Loucy (cell line): Measurements from ENCODE around the gene BSN.

ENCODE experiments used
- H2AFZ ChIP-seq: fragments of 200-600 bp; sonication (generic); 2 replicates; pipeline ENCODE4 v1.6.0; 2016; ENCODE audit warnings: antibody characterized with exemption, mild to moderate bottlenecking, low read length, moderate library complexity
- H3F3A ChIP-seq: fragments of 200-600 bp; 2 replicates; pipeline ENCODE4 v1.6.0; 2016; ENCODE audit warnings: antibody characterized with exemption, low read depth, mild to moderate bottlenecking
- H3K27me3 ChIP-seq: fragments of 200-600 bp; sonication (generic); 2 replicates; pipeline ENCODE4 v1.6.1; 2014; ENCODE audit warnings: low read length, mild to moderate bottlenecking; ENCODE audit not compliant: insufficient read depth, poor library complexity, severe bottlenecking
- H3K36me3 ChIP-seq: fragments of 200-600 bp; sonication (generic); 2 replicates; pipeline ENCODE4 v1.6.1; 2016; ENCODE audit warnings: low read length; ENCODE audit not compliant: insufficient read depth
- H3K4me1 ChIP-seq: fragments of 200-600 bp; sonication (generic); 2 replicates; pipeline ENCODE4 v1.5.1; 2014; ENCODE audit warnings: low read length, mild to moderate bottlenecking; ENCODE audit not compliant: insufficient read depth, poor library complexity, severe bottlenecking
- H3K4me2 ChIP-seq: fragments of 200-600 bp; sonication (generic); 2 replicates; pipeline ENCODE4 v1.6.0; 2014; ENCODE audit warnings: antibody characterized with exemption, low read length, low read depth, mild to moderate bottlenecking; ENCODE audit not compliant: poor library complexity, severe bottlenecking
- H3K4me3 ChIP-seq: fragments of 200-600 bp; sonication (generic); 2 replicates; pipeline ENCODE4 v1.5.1; 2014; ENCODE audit warnings: low read length, mild to moderate bottlenecking, mixed read lengths; ENCODE audit not compliant: poor library complexity, severe bottlenecking
- H3K79me2 ChIP-seq: fragments of 200-600 bp; sonication (generic); 2 replicates; pipeline ENCODE4 v1.6.1; 2014; ENCODE audit warnings: low read length; ENCODE audit not compliant: insufficient read depth
- H3K9ac ChIP-seq: fragments of 200-600 bp; sonication (generic); 2 replicates; pipeline ENCODE4 v1.6.0; 2014; ENCODE audit warnings: mild to moderate bottlenecking, low read depth, low read length, moderate library complexity; ENCODE audit not compliant: poor library complexity, severe bottlenecking
- H3K9me2 ChIP-seq: fragments of 200-600 bp; sonication (generic); replicated peaks from 2 replicates; pipeline ENCODE4 v1.6.1; 2016; ENCODE audit warnings: low read depth, low read length, mixed read lengths
- H3K9me3 ChIP-seq: fragments of 200-600 bp; sonication (generic); 2 replicates; pipeline ENCODE4 v1.6.1; 2014; ENCODE audit warnings: mild to moderate bottlenecking, antibody characterized with exemption, low read length, low read depth; ENCODE audit not compliant: insufficient read depth
- H4K20me1 ChIP-seq: fragments of 200-600 bp; sonication (generic); 2 replicates; pipeline ENCODE4 v1.6.0; 2014; ENCODE audit warnings: antibody characterized with exemption, low read length, mild to moderate bottlenecking; ENCODE audit not compliant: insufficient read depth, poor library complexity, severe bottlenecking
- EZH2phosphoT487 ChIP-seq: fragments of 200-600 bp; IDR thresholded peaks from 2 replicates; pipeline ENCODE4 v1.6.1; 2018; ENCODE audit warnings: antibody characterized with exemption, mild to moderate bottlenecking, moderate library complexity, borderline replicate concordance
- TF ChIP-seq, protein P1 (sequence below): fragments of 200-600 bp; sonication (generic); conservative IDR thresholded peaks from 2 replicates; pipeline ENCODE4 v1.5.1; 2014; ENCODE audit warnings: mild to moderate bottlenecking, antibody characterized with exemption, low read length

BSN gene

DNA sequence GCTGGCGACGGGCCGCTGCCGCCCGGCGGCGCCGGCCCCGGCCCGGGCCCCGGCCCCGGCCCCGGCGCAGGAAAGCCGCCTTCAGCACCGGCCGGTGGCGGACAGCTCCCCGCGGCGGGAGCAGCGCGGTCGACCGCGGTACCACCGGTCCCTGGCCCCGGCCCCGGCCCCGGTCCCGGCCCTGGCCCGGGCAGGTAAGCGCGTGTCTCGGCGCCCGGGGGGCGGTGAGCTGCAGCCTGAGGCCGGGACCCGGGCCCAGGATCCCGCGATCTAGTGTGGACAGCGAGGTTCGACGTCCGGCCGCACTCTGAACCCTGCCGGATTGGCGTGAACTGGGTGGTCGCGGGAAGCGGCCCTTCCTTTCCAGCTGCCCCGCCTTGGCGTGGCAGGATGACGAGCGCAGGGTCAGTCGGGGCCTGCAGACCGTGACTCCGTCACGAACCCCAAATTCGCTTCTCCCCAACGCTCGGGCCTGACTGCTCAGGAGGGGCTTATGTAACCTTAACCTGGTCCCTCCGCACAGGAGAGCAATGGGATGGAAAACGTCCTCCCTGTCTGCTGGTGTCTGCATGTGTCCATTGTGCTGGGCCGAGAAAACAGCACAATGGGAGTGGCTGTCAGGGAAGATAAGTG lies 472 bp downstream of the BSN start:
- Histone ChIP-seq H3F3A (no peaks in the 10 kb centered on the region), H3K4me2 (peak overlapping the region; percentile 73), H2AFZ (no peak overlapping the region), H3K9ac (no peak overlapping the region), H4K20me1 (no peaks in the 10 kb centered on the region), H3K79me2 (no peaks in the 10 kb centered on the region), H3K9me3 (no peaks in the 10 kb centered on the region), H3K9me2 (no peaks in the 10 kb centered on the region), H3K4me1 (peaks cover 8% of the 10 kb centered on the region), H3K36me3 (no peaks in the 10 kb centered on the region), H3K27me3 (no peaks in the 10 kb centered on the region), H3K4me3 (peak overlapping the region; percentile 62)
- TF ChIP-seq EZH2phosphoT487: no peak
- TF ChIP-seq, protein P1, sequence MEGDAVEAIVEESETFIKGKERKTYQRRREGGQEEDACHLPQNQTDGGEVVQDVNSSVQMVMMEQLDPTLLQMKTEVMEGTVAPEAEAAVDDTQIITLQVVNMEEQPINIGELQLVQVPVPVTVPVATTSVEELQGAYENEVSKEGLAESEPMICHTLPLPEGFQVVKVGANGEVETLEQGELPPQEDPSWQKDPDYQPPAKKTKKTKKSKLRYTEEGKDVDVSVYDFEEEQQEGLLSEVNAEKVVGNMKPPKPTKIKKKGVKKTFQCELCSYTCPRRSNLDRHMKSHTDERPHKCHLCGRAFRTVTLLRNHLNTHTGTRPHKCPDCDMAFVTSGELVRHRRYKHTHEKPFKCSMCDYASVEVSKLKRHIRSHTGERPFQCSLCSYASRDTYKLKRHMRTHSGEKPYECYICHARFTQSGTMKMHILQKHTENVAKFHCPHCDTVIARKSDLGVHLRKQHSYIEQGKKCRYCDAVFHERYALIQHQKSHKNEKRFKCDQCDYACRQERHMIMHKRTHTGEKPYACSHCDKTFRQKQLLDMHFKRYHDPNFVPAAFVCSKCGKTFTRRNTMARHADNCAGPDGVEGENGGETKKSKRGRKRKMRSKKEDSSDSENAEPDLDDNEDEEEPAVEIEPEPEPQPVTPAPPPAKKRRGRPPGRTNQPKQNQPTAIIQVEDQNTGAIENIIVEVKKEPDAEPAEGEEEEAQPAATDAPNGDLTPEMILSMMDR: no peak

DNA sequence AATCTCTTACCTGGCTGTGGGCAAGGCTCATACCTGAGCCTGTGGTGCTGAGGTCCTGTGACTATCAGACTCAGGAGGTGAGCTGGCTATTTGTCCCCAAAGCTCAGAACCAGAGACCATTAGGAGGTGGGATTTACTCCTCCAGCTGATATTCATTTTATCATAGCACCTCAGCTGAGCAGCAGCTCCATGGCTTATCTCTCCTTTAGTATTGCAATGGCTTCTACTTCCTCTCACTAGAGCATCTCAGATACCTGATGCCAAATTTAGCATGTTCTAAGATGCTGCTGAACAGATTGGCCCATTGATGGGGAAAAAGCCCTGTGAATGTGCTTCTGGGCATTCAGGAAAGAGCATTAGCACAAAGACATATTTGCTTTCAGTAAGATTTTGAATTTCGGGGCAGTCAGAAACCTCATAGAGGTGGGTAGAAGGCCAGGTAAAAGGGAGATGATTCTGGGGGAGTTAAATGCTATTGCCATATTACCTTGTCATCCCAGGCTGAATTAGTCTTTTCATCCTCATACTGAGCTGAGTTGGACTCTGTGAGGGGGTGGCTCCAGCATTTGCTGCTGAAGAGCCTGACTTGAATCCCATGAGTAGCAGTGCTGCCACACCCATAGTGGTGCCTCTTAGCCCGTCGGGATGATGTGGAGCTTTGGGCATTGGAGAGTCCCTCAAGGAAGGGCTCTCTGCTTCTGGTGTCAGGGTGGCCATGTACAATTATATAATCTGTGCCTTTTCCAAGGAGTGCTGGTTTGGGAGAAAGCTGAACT lies 2.4 kb downstream of the BSN start:
- H3K4me1 ChIP-seq: peaks cover 8% of the 10 kb centered on the region
- no peaks in the 10 kb centered on the region for H3F3A ChIP-seq
- no peaks in the 10 kb centered on the region for H3K9me3 ChIP-seq
- H3K36me3 ChIP-seq: no peaks in the 10 kb centered on the region
- no peak overlapping the region for H2AFZ ChIP-seq
- H3K79me2 ChIP-seq: no peaks in the 10 kb centered on the region
- H3K4me3 ChIP-seq: no peak overlapping the region
- no peak overlapping the region for H3K4me2 ChIP-seq
- no peaks in the 10 kb centered on the region for H4K20me1 ChIP-seq
- no peak overlapping the region for H3K9ac ChIP-seq
- no peak for TF ChIP-seq EZH2phosphoT487
- TF ChIP-seq, protein P1: no peak
- no peaks in the 10 kb centered on the region for H3K9me2 ChIP-seq
- no peaks in the 10 kb centered on the region for H3K27me3 ChIP-seq

DNA sequence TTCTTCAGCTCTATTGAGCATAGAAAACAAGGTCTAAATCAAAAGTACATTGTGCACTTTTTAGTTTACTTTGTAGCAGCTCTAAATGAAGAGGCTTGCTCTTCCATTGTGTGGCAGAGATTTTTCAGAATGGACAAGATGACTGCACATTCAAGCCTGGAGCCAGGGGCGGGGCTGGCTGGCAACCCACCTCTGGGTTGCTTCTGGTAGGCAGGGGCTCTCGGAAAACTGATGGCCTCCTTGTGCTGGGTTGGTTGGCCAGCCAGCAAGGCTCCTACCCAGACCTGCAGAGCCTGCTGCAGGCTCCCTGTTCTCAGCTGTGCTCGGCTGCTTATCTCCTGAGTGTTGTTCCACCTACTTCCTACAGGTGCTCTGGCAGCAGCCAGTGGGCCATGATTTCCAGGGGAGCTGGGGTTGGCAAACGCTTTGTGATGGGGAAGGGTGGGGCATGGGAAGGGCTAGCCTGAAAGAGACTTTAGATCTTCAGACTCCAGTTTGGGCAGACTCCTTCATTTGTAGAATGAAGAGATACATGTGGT lies 8.8 kb downstream of the BSN start:
- Histone ChIP-seq H3K79me2 (no peaks in the 10 kb centered on the region), H3K9me3 (no peaks in the 10 kb centered on the region), H3F3A (no peaks in the 10 kb centered on the region), H3K36me3 (no peaks in the 10 kb centered on the region), H3K27me3 (no peaks in the 10 kb centered on the region), H3K4me1 (no peaks in the 10 kb centered on the region), H3K4me2 (no peak overlapping the region), H3K9me2 (no peaks in the 10 kb centered on the region), H3K4me3 (no peak overlapping the region), H4K20me1 (no peaks in the 10 kb centered on the region), H3K9ac (no peak overlapping the region), H2AFZ (no peak overlapping the region)
- TF ChIP-seq, protein P1: no peak
